Measurements from ENCODE around the gene PPP1R26. TPM values are rescaled to one million over a fixed set of nuclear protein-coding genes. Genes with fewer than 3 reads are reported as not detected.

Gene PPP1R26
- total and polyA plus RNA-seq, 2 of the 13 experiments (the other 11 are each of a cell fraction or from before 2014, with no cell fraction given), result 8.6 to 11.6 TPM

- TF ChIP-seq ZNF775 (CRISPR knock-in tag; IDR thresholded peaks at IDR 0.05; ENCODE audit: borderline replicate concordance) (no peak), BRF2 (CRISPR knock-in tag; IDR thresholded peaks at IDR 0.05) (no peak)
- TF ChIP-seq, protein P1, sequence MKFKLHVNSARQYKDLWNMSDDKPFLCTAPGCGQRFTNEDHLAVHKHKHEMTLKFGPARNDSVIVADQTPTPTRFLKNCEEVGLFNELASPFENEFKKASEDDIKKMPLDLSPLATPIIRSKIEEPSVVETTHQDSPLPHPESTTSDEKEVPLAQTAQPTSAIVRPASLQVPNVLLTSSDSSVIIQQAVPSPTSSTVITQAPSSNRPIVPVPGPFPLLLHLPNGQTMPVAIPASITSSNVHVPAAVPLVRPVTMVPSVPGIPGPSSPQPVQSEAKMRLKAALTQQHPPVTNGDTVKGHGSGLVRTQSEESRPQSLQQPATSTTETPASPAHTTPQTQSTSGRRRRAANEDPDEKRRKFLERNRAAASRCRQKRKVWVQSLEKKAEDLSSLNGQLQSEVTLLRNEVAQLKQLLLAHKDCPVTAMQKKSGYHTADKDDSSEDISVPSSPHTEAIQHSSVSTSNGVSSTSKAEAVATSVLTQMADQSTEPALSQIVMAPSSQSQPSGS (CRISPR knock-in tag; IDR thresholded peaks at IDR 0.05), result no peak
These were observed 33.3 kb downstream of the PPP1R26 start (continued) for GRCh38 chr9:135512904-135513303.

DNA sequence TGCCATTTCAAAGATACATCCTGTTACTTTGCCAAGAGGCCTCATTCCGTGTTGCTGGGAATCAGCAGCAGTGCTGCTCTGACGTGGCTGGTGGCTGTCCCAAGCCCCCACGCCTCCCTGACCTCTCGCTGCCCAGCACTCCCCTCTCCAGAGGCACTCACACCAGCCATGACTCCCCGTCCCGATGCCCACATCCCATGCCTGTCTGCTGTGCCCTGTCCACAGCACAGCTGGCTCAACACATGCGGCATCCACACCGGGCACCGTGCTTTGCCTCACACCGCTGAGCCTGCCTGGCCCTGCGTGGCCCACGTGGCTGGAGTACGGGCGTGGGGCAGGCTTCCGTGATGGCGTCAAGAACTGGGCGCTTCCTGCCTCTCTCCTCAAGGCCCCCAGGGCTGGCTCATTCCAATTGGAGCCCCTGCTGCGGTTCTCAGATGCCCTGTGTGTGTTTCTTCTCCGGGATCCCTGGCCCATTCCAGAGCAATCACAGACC lies 33.8 kb downstream of the PPP1R26 start:
- ChIA-PET CTCF (ENCODE audit: low intra/inter-chr PET ratio, low total read pairs) (no interaction called here), POLR2A (no interaction called here)
- no peaks in the 10 kb centered on the region for H4K20me1 ChIP-seq (ENCODE audit: insufficient read depth, low read length)
- 13% methylated on average over 15 of the region's 19 CpGs for WGBS (ENCODE audit: low lambda C conversion rate)
- no TSS peak for BruUV-seq (replicated peaks)
- H3K4me1 ChIP-seq (ENCODE audit: insufficient read depth, low read length), result no peaks in the 10 kb centered on the region
- H3K79me2 ChIP-seq (ENCODE audit: insufficient read depth, low read length), result no peaks in the 10 kb centered on the region
- H3K36me3 ChIP-seq (replicated peaks in 1 of 2; ENCODE audit: control insufficient read depth in 1 of 2, insufficient read depth in 2 of 2, low read length in 2 of 2), result no peaks in the 10 kb centered on the region
- peaks cover 3 to 48% of the 10 kb centered on the region in 2 experiments; a peak in 4 of 5 replicates for H3K27me3 ChIP-seq (ENCODE audit: control insufficient read depth in 1 of 2, insufficient read depth in 2 of 2, low read length in 2 of 2)
- no peak overlapping the region for H3K4me3 ChIP-seq (replicated peaks in 1 of 3; ENCODE audit: insufficient read depth in 1 of 3, low read depth in 2 of 3, low read length in 3 of 3)
- H2AFZ ChIP-seq (ENCODE audit: low read length), result no peak overlapping the region
- no peak overlapping the region for H3K9ac ChIP-seq (ENCODE audit: insufficient read depth, low read depth, low read length)
- ATAC-seq, result no peak
- intact Hi-C loops (cut with micrococcal nuclease; ENCODE audit: unreplicated experiment) (no loop called here), in situ Hi-C loops (cut with HindIII; ENCODE audit: extremely low pct_ligation_motif_present, low pct_unique_long_range_greater_than_20kb) (no loop called here)
- no peak for TF ChIP-seq ZNF441 (CRISPR knock-in tag; IDR thresholded peaks at IDR 0.05; ENCODE audit: borderline replicate concordance)
- no peak for TF ChIP-seq PRDM10 (CRISPR knock-in tag; IDR thresholded peaks at IDR 0.05; ENCODE audit: low read depth)
- TF ChIP-seq ZBTB21 (CRISPR knock-in tag; IDR thresholded peaks at IDR 0.05), result no peak
- TF ChIP-seq KAT7 (CRISPR knock-in tag; IDR thresholded peaks at IDR 0.05; ENCODE audit: borderline replicate concordance), result no peak
- no peak for TF ChIP-seq ZNF263 (CRISPR knock-in tag; IDR thresholded peaks at IDR 0.05)
- TF ChIP-seq ZMYM2 (CRISPR knock-in tag; IDR thresholded peaks at IDR 0.05), result no peak
- no peak for TF ChIP-seq ZNF496 (CRISPR knock-in tag; IDR thresholded peaks at IDR 0.05; ENCODE audit: insufficient replicate concordance)
- TF ChIP-seq ZNF136 (CRISPR knock-in tag; IDR thresholded peaks at IDR 0.05; ENCODE audit: low read depth), result no peak
- TF ChIP-seq ZBTB20 (CRISPR knock-in tag; IDR thresholded peaks at IDR 0.05; ENCODE audit: borderline replicate concordance, low read depth), result no peak
- TF ChIP-seq, protein P2, sequence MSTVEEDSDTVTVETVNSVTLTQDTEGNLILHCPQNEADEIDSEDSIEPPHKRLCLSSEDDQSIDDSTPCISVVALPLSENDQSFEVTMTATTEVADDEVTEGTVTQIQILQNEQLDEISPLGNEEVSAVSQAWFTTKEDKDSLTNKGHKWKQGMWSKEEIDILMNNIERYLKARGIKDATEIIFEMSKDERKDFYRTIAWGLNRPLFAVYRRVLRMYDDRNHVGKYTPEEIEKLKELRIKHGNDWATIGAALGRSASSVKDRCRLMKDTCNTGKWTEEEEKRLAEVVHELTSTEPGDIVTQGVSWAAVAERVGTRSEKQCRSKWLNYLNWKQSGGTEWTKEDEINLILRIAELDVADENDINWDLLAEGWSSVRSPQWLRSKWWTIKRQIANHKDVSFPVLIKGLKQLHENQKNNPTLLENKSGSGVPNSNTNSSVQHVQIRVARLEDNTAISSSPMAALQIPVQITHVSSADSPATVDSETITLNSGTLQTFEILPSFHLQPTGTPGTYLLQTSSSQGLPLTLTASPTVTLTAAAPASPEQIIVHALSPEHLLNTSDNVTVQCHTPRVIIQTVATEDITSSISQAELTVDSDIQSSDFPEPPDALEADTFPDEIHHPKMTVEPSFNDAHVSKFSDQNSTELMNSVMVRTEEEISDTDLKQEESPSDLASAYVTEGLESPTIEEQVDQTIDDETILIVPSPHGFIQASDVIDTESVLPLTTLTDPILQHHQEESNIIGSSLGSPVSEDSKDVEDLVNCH (CRISPR knock-in tag; IDR thresholded peaks at IDR 0.05), result no peak
- no peak overlapping the region for H3K4me2 ChIP-seq (ENCODE audit: low read depth, low read length)
- no peak overlapping the region for H3K27ac ChIP-seq (ENCODE audit: extremely low read length, insufficient read depth, low read length)
- no peaks in the 10 kb centered on the region for H3K9me3 ChIP-seq (ENCODE audit: low read length)
- no peak for FAIRE-seq
- DNase-seq (ENCODE audit: low spot score), result no peak

Measured in HepG2 (cell line).